Fibroblast of upper back skin (primary cell): ENCODE results near the gene CFTR.
"Not testable (repeated sequence)": the region's sequence is repeated elsewhere in the genome, so short reads cannot be mapped to it uniquely, and the experiment has no call there.

Source experiments
- DNase-seq: peaks from one replicate; pipeline ENCODE4 v3.0.0-alpha.2; 2013

CFTR gene

DNA sequence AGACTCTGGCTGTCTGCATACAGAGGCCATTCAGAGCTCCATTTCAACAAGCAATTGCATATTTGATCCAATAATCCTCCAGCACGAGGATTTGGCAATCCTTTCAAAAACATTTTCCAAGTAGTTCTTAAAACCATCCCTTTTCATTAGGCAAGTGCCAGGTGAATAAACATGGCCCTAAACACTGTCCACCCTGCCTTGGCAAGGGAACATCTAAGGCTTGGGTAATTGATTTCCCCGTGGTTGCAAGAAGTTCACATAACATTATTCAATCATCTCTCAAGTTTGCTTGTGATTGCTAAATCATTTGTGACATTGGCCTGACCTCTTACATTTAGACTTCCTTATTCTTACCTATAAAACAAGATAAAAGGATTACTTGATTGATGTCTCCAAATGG is 218.2 kb downstream of the CFTR start:
- DNase-seq, result no peak

- DNase-seq, result no peak
These were observed 224.2 kb downstream of the CFTR start for GRCh38 chr7:117704063-117704462.

- no peak for DNase-seq
These were observed 225.8 kb downstream of the CFTR start for GRCh38 chr7:117705630-117706029.

- no peak for DNase-seq
These were observed 226.4 kb downstream of the CFTR start for GRCh38 chr7:117706210-117706609.

DNA sequence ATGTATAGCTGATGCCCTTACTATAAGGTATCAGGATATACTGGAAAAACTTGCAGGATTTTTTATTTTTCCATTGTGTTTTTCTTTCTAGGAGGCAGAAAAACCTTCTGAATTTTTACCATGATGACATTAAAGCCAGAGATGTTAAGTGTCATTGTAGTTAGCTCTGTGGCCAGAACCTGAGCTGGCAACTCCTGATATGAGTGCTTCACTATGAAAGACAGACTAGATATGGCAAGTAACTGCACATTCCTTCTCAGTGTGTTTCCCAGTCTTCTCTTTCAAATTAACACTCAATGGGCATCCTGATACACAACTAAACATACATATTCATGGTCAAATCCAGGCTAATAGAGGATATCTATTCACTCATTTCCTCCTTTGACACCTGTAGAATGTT is 227.3 kb downstream of the CFTR start:
- no peak for DNase-seq

DNA sequence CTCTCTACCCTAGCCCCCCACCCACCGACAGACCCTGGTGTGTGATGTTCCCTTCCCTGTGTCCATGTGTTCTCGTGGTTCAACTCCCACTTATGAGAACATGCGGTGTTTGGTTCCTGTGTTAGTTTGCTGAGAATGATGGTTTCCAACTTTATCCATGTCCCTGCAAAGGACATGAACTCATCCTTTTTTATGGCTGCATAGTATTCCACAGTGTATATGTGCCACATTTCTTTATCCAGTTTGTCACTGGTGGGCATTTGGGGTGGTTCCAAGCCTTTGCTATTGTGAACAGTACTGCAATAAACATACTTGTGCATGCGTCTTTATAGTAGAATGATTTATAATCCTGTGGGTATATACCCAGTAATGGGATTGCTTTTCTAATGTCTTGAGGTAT is 228.3 kb downstream of the CFTR start:
- not testable (repeated sequence) for DNase-seq

DNA sequence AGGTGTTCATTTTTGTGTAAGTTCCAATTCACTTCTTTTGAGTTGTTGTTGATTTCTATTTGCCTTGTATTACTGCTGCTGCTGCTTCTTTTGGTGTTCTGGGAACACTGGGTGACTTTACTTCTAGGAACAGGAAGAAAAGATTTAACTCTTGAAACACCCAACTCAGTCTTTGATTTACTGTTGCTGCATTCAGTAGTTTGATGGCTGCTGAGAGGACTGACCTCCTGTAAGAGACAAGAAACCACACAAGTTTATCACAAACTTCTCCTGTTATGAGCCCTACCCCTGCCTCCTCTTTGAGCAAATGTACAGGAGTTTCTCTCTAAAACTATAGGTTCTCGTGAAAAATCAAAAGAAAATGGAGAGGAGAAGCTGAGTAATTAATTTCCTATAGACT is 231.7 kb downstream of the CFTR start:
- no peak for DNase-seq

GRCh38 chr7:117715784-117716445 is 236.1 kb downstream of the CFTR start:
- DNase-seq, result peak; percentile 56

DNA sequence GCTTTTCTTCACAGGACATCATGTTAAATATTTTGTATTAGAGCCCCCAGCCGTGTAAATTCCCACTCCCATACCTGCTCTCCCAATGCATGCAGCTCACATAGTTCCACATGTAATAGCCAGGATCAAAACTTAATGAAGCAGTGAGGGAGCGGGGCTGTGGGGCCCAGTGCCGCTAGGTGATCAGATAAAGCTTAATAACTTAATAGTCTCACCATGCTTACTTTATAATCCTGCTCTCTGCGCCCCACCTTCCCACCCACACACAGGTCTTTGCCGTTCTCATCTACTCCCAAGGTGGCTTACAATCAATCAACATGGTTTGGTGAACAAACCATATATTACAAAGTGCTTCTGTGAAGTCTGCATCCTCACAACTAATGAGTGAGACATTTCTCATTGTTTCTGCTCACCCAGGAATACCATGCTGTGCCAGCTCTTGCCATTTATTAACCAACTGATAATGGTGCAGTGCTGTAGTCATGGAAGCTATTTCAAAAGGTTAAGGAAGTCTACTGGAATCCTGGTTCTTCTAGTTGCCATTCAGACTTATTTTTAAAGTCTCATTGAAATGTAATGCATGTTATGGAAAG is 237.0 kb downstream of the CFTR start:
- DNase-seq, result no peak

DNA sequence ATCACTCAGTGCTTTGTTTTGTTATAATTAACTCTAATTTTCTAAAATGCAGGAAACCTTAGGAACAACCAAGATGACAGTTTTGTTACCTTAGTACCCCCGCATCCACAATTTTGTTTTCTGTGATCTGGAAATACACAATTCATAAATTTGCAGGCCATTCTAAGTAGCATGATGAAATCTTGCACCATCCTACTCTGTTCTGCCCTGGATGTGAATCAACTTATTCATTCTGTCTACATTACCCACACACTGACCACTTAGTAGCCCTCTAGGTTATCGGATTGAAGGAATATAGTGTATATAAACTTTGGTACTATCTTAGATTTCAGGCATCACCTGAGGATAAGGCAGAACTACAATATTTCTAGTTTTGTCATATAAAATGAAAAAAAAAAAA is 237.5 kb downstream of the CFTR start:
- peak; percentile 22 for DNase-seq
